Measurements from ENCODE around the gene HMCES. TPM values are rescaled to one million over a fixed set of nuclear protein-coding genes. Genes with fewer than 3 reads are reported as not detected.

Gene HMCES
- total and polyA plus RNA-seq, 4 donors, result 13.7 to 18.2 (median 15.3) TPM

- TF ChIP-seq RAD21 (IDR thresholded peaks at IDR 0.05) (no peak), CTCF (IDR thresholded peaks at IDR 0.05; ENCODE audit: low read depth, low read length, missing input control) (no peak), TAF1 (conservative IDR thresholded peaks at IDR 0.05) (no peak), FOXA1 (IDR thresholded peaks at IDR 0.05) (no peak), REST (IDR thresholded peaks at IDR 0.05) (no peak), ATF3 (IDR thresholded peaks at IDR 0.05) (no peak), JUND (IDR thresholded peaks at IDR 0.05) (no peak), SP1 (IDR thresholded peaks at IDR 0.05) (no peak), EGR1 (IDR thresholded peaks at IDR 0.05; ENCODE audit: low read depth in 2 of 2) (no peak), YY1 (IDR thresholded peaks at IDR 0.05) (no peak), RXRA (IDR thresholded peaks at IDR 0.05) (no peak), ZBTB33 (IDR thresholded peaks at IDR 0.05) (no peak), NR2F2 (IDR thresholded peaks at IDR 0.05) (no peak)
- Histone ChIP-seq H3K9ac (ENCODE audit: low read depth in 1 of 2, low read length in 2 of 2) (no peak overlapping the region), H3K4me1 (ENCODE audit: control insufficient read depth in 4 of 4, insufficient read depth in 4 of 4, low read length in 3 of 4) (no peaks in the 10 kb centered on the region), H3K9me3 (ENCODE audit: control insufficient read depth in 4 of 4, low read length in 3 of 4) (no peaks in the 10 kb centered on the region), H3K27me3 (ENCODE audit: control insufficient read depth in 4 of 4, insufficient read depth in 4 of 4, low read length in 3 of 4) (no peaks in the 10 kb centered on the region), H3K27ac (ENCODE audit: low read depth in 1 of 2, low read length in 2 of 2) (no peak overlapping the region), H3K36me3 (ENCODE audit: control insufficient read depth in 4 of 4, insufficient read depth in 3 of 4, low read depth in 1 of 4, low read length in 3 of 4) (no peaks in the 10 kb centered on the region), H3K4me3 (ENCODE audit: low read depth in 1 of 3, low read length in 3 of 3) (no peak overlapping the region)
- no peak for DNase-seq (ENCODE audit: low spot score)
- WGBS, result 83% methylated on average over 3 of the region's 3 CpGs
Measured at GRCh38 chr3:129325383-129325782, 46.7 kb downstream of the HMCES start.

- Histone ChIP-seq H3K27ac (ENCODE audit: low read depth in 1 of 2, low read length in 2 of 2) (no peak overlapping the region), H3K9me3 (ENCODE audit: control insufficient read depth in 4 of 4, low read length in 3 of 4) (no peaks in the 10 kb centered on the region), H3K9ac (ENCODE audit: low read depth in 1 of 2, low read length in 2 of 2) (no peak overlapping the region), H3K4me1 (ENCODE audit: control insufficient read depth in 4 of 4, insufficient read depth in 4 of 4, low read length in 3 of 4) (no peaks in the 10 kb centered on the region), H3K27me3 (ENCODE audit: control insufficient read depth in 4 of 4, insufficient read depth in 4 of 4, low read length in 3 of 4) (no peaks in the 10 kb centered on the region), H3K4me3 (ENCODE audit: low read depth in 1 of 3, low read length in 3 of 3) (no peak overlapping the region), H3K36me3 (ENCODE audit: control insufficient read depth in 4 of 4, insufficient read depth in 3 of 4, low read depth in 1 of 4, low read length in 3 of 4) (no peaks in the 10 kb centered on the region)
- TF ChIP-seq NR2F2 (IDR thresholded peaks at IDR 0.05) (no peak), YY1 (IDR thresholded peaks at IDR 0.05) (no peak), RXRA (IDR thresholded peaks at IDR 0.05) (no peak), EGR1 (IDR thresholded peaks at IDR 0.05; ENCODE audit: low read depth in 2 of 2) (no peak), ZBTB33 (IDR thresholded peaks at IDR 0.05) (no peak), RAD21 (IDR thresholded peaks at IDR 0.05) (no peak)
- no peak for DNase-seq (ENCODE audit: low spot score)
- WGBS, result 95% methylated on average over 12 of the region's 12 CpGs
Measured at GRCh38 chr3:129326138-129326537, 47.5 kb downstream of the HMCES start.
